SK-N-MC (cell line): Measurements from ENCODE around the gene CHST3.

Source experiments
- EZH2 ChIP-seq: fragments of 200-600 bp; sonication (generic); IDR thresholded peaks from one replicate; pipeline ENCODE4 v1.6.1; 2017; ENCODE audit warnings: antibody characterized with exemption
- FOXP2 ChIP-seq: optimal IDR thresholded peaks from 2 replicates; pipeline ENCODE3; 2011; ENCODE audit warnings: mild to moderate bottlenecking, moderate library complexity; ENCODE audit not compliant: insufficient read depth; ENCODE audit errors: extremely low read length, control extremely low read depth
- POLR2AphosphoS5 ChIP-seq: IDR thresholded peaks from 2 replicates; pipeline ENCODE4 v1.6.1; 2012; ENCODE audit warnings: mild to moderate bottlenecking, low read depth, low read length, borderline replicate concordance

- TF ChIP-seq POLR2AphosphoS5, result no peak
- no peak for TF ChIP-seq EZH2
- no peak for TF ChIP-seq FOXP2
These were observed 11.1 kb downstream of the CHST3 start for GRCh38 chr10:71975087-71975870.
